Natural killer cell treated with Interleukin-12 subunit alpha and Interleukin-12 subunit beta and Interleukin-15 and Interleukin-18, amount 100 ng/mL, for 72 hours (primary cell): ENCODE measurements around the gene SIGLECL1. TPM values are rescaled to one million over a fixed set of nuclear protein-coding genes. Genes with fewer than 3 reads are reported as not detected.
A peak's percentile ranks its signal among the peaks of the same experiment; 100 is the strongest.

ENCODE experiments used
- ATAC-seq, 2 donors: fragments of 150-1000 bp; cut with Tn5 transposase in 1 of 2; sonication (Bioruptor Pico), chemical (Tn5 transposase) in 1 of 2; 2 replicates each; pipeline ENCODE4 v1.10.0; 2021
- DNase-seq: peaks from one replicate; pipeline ENCODE4 v3.0.0; 2022; ENCODE audit warnings: low spot score
- H3K27ac Mint-ChIP-seq, 2 donors: 1 replicate in 1 of 2; 2 replicates in 1 of 2; pipeline ENCODE4 v1.8.0; 2022; ENCODE audit warnings: mixed read lengths in 2 of 2, mild to moderate bottlenecking in 1 of 2, moderate library complexity in 1 of 2
- H3K27me3 Mint-ChIP-seq, 2 donors: 1 replicate in 1 of 2; 2 replicates in 1 of 2; pipeline ENCODE4 v1.8.0; 2022; ENCODE audit warnings: mixed read lengths in 2 of 2
- H3K36me3 Mint-ChIP-seq: one replicate; pipeline ENCODE4 v1.8.0; 2022; ENCODE audit warnings: mixed read lengths
- H3K4me1 Mint-ChIP-seq, 2 donors: 1 replicate in 1 of 2; 2 replicates in 1 of 2; pipeline ENCODE4 v1.8.0; 2022; ENCODE audit warnings: low read depth in 2 of 2, mixed read lengths in 2 of 2, mild to moderate bottlenecking in 1 of 2
- H3K4me3 Mint-ChIP-seq: one replicate; pipeline ENCODE4 v1.8.0; 2022; ENCODE audit warnings: mixed read lengths
- H3K9me3 Mint-ChIP-seq: 2 replicates; pipeline ENCODE4 v1.8.0; 2022; ENCODE audit warnings: mixed read lengths
- total RNA-seq, 2 donors: library from RNA; stranded (reverse); gene quantifications; one replicate each; pipeline ENCODE4 v1.2.3, GENCODE V29; 2022

Gene SIGLECL1
- total RNA-seq, 2 donors from 2014 or later: not detected

DNA sequence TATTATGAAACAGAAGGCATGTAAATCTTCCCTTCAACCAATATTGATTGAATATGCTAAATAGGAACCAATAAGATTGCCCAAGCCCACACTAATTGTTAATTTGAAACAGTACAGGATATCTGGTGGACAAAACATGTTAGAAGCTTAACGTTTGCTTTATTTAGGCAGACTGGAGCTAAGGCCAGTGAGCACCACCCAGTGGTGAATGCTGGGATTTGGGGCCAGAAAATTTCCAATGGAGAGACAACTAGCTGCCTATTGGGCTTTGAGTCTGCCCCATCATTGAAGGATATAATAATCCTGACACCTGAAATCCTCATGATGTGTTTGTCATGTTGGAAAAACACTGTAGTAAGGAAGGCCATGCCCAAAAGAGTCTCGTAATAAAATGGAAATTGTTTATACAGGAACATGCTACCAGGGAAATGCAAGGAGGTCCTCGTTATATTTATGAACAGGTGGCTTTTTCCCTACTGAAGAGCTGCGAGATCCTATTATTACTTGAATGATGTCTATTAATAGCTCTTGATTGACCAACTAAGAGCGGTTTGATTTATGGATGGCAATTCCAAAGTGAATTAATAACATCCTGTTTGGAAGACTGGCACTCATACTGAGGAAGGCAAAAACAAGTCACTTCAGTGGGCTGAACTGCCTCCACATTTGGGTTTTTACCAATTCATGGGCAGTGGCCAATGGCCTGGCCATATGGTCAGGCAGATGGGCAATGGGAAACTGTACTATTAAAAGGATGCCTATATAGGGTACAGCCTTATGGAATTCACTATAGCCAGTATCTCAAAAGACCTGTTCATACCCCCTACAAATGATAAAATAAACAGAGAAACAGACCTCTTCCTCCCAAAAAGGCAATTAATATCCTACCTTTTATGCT lies 8.7 kb downstream of the SIGLECL1 start:
- peak in 1 of 2 donors; percentile 55 for ATAC-seq
- H3K27me3 Mint-ChIP-seq: peaks cover 11 to 30% of the 10 kb centered on the region in 2 donors
- H3K4me1 Mint-ChIP-seq: peaks cover 9 to 14% of the 10 kb centered on the region in 2 donors
- H3K4me3 Mint-ChIP-seq: no peak overlapping the region
- no peak for DNase-seq
- no peaks in the 10 kb centered on the region for H3K36me3 Mint-ChIP-seq
- H3K27ac Mint-ChIP-seq: no peak overlapping the region
- H3K9me3 Mint-ChIP-seq: no peaks in the 10 kb centered on the region

DNA sequence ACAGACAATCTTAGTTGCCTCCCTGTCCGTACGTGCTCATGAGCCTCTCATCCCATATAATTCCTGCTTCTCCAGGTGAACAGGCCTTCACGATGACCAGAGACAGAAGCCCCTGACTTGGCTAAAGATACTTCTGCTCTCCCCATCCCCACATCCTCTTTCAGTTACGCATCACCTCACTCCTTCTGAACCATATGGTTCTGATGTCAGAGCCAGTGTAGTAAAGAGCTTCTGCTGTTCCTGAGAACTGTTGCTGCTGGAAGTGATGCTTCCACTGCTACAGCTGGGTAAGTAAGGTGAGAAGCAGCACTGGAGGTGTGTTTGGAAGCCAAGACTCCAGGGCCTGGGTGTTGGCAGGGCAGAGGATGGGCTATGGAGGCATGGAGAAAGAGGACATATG lies 12.9 kb downstream of the SIGLECL1 start:
- DNase-seq (no peak), ATAC-seq (no peak)
- no peak overlapping the region for H3K4me3 Mint-ChIP-seq
- H3K27me3 Mint-ChIP-seq: peaks cover 7 to 31% of the 10 kb centered on the region in 2 donors
- no peak overlapping the region for H3K27ac Mint-ChIP-seq
- peaks cover 0 to 8% of the 10 kb centered on the region in 2 donors for H3K4me1 Mint-ChIP-seq
- H3K9me3 Mint-ChIP-seq: no peaks in the 10 kb centered on the region
- no peaks in the 10 kb centered on the region for H3K36me3 Mint-ChIP-seq

DNA sequence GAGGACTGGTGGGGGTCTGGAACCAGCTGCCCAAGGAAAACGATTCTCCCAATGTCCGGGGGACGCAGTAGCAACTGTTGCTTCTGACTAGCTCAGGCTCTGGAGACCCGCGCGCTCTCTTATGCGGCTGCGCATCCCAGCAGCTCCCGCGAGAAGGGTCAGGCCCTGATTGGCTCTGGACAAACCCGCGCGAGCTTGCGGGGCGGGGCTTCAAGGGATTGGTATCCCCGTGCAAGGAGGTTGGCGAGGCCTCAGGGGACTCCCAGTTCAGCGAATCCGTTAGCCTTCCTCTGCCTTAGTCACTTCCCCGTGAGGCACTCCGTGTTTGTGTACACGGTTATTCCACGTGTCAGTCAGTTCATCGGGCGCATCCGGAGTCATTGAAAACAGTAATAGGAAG lies 20.2 kb downstream of the SIGLECL1 start:
- H3K36me3 Mint-ChIP-seq: no peaks in the 10 kb centered on the region
- DNase-seq: no peak
- no peak for ATAC-seq
- H3K27me3 Mint-ChIP-seq: peaks cover 4 to 7% of the 10 kb centered on the region in 2 donors
- H3K4me1 Mint-ChIP-seq: peaks cover 11 to 29% of the 10 kb centered on the region in 2 donors
- no peak overlapping the region for H3K27ac Mint-ChIP-seq
- no peaks in the 10 kb centered on the region for H3K9me3 Mint-ChIP-seq
- H3K4me3 Mint-ChIP-seq: no peak overlapping the region

DNA sequence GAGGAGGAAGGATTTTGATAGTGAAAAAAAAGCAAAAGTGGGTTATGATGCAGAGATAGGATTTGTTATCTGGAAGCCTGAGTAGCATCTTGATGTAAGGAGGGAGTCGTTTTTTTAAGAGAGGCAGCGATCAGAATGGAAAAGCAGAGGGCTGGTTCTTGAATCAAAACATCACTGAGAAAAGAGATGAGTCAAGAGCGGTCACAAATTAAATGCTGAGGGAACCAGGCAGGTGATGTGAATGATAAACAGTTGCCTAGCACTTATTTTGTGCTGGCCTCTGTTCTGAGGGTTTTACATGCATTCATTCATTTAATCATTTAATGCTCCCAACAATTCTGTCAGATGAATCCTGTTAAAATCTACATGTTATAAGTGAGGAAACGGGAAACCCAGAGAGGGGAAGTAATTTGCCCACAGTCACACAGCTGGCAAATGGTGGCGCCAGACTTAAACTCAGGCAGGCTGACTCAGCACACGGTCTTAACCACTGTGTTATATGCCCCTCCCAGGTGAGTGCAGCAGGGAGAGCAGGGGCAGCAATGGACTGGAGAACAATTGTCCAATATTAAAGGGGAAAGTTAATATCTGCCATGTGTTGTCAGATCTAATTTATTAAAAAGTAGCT lies 21.4 kb downstream of the SIGLECL1 start:
- peak overlapping the region; percentile 40 for H3K4me3 Mint-ChIP-seq
- peaks cover 11 to 25% of the 10 kb centered on the region in 2 donors for H3K4me1 Mint-ChIP-seq
- DNase-seq (no peak), ATAC-seq (peak; percentile 53 to 79)
- H3K9me3 Mint-ChIP-seq: no peaks in the 10 kb centered on the region
- H3K36me3 Mint-ChIP-seq: no peaks in the 10 kb centered on the region
- peaks cover 4 to 13% of the 10 kb centered on the region in 2 donors for H3K27me3 Mint-ChIP-seq
- H3K27ac Mint-ChIP-seq: peak overlapping the region in 1 of 2 donors; percentile 69

DNA sequence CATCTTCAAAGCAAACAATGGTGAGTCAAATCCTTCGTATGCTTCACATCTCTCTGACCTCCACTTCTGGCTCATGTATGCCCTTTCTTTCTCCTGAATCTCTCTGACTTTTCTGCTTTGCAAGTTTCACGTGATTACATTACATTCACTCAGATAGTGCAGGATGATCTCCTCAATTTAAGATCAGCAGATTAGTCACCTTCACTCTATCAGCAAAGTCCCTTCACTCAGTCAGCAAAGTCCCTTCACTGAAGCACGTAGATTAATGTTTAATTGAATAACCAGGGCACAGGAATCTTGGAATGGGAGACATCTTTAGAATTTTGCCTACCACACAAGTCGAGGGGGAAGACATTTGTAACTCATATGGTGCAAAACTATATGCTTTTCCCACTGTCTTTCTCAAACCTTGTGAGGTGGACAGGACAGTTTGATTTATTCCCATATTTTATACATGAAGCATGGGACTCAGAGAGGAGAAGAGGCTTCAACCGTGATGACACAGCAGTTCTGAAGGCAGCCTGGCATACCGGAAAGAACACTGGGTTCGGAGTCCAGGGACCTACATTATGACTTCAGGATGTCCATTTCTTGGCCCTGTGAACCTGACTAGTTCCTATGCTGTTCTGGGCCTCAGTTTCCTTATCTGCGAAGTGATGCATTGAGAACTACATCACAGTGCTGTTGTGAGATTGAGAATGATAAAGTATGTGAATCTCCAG lies 23.3 kb downstream of the SIGLECL1 start:
- no peak for ATAC-seq
- H3K4me3 Mint-ChIP-seq: peak overlapping the region; percentile 0

DNA sequence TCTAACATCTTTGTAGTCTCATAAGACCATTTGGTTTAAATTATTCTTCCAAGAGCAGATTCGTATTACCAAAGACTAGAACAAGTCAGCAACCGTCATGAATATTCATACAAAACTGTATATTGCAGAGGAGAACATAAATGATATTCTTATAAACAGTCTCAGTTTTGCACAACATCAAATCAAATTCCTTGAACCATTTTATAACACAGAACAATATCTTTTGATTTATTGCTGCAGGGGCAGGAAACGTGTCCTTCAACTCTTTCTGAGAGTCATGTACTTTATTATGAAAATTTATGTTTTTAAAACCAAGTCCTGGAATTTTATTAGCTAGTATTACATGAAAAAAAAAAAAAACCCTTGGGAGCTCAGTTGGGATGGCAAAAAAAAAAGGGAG lies 26.2 kb downstream of the SIGLECL1 start:
- Mint-ChIP-seq H3K4me3 (no peak overlapping the region), H3K4me1 (peaks cover 7 to 15% of the 10 kb centered on the region in 2 donors), H3K36me3 (no peaks in the 10 kb centered on the region), H3K27me3 (peaks cover 22 to 33% of the 10 kb centered on the region in 2 donors), H3K9me3 (no peaks in the 10 kb centered on the region), H3K27ac (no peak overlapping the region)
- no peak for ATAC-seq
- no peak for DNase-seq

More for the DNA sequence above, 23.3 kb downstream of the SIGLECL1 start:
- no peak for DNase-seq
- Mint-ChIP-seq H3K4me1 (peaks cover 11 to 25% of the 10 kb centered on the region in 2 donors), H3K27ac (no peak overlapping the region), H3K36me3 (no peaks in the 10 kb centered on the region), H3K27me3 (peaks cover 11 to 22% of the 10 kb centered on the region in 2 donors), H3K9me3 (no peaks in the 10 kb centered on the region)

DNA sequence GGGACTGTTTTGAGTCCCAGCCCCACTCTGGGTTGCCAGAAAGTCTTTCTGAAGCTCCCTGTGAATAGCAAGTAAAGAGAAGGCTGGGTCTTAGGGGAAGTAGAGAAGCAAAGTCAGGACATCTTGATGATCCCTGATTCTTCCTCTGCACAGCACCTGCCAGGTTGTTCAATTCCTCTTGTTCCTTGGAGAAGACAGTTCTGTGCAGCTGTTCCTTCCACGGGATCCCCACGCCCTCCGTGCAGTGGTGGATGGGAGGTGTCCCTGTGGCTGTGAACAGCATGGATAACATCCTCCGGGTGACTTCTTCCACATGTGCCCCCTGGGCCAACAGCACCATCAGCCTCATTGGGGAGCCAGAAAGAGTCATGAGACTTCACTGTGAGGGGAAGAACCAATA lies 31.5 kb downstream of the SIGLECL1 start:
- no peak overlapping the region for H3K27ac Mint-ChIP-seq
- H3K36me3 Mint-ChIP-seq: no peaks in the 10 kb centered on the region
- no peaks in the 10 kb centered on the region for H3K4me1 Mint-ChIP-seq
- H3K9me3 Mint-ChIP-seq: no peaks in the 10 kb centered on the region
- no peak overlapping the region for H3K4me3 Mint-ChIP-seq
- ATAC-seq (no peak), DNase-seq (no peak)
- peaks cover 27 to 34% of the 10 kb centered on the region in 2 donors for H3K27me3 Mint-ChIP-seq

DNA sequence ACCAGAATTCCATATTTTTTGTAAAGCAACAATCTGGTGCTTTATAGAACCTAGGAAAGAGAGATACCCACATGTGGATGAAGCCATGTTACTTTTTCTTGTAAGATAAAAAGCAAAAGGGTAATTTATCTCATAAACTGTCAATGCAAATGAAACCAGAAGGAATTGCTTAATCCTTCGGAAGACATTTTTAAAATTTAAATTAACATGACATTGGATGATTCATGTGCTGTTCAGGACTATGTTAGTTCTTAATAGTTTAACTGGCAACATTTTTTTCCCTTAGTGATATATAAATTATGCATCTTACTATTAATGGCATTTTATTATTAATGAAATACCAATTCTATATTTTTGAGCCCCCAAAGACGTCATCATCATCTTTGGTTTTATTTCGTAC lies 34.8 kb downstream of the SIGLECL1 start:
- DNase-seq (no peak), ATAC-seq (no peak)
- H3K4me3 Mint-ChIP-seq: no peak overlapping the region
- H3K4me1 Mint-ChIP-seq: no peaks in the 10 kb centered on the region
- peaks cover 15 to 17% of the 10 kb centered on the region in 2 donors for H3K27me3 Mint-ChIP-seq
- no peaks in the 10 kb centered on the region for H3K9me3 Mint-ChIP-seq
- no peak overlapping the region for H3K27ac Mint-ChIP-seq
- H3K36me3 Mint-ChIP-seq: no peaks in the 10 kb centered on the region

DNA sequence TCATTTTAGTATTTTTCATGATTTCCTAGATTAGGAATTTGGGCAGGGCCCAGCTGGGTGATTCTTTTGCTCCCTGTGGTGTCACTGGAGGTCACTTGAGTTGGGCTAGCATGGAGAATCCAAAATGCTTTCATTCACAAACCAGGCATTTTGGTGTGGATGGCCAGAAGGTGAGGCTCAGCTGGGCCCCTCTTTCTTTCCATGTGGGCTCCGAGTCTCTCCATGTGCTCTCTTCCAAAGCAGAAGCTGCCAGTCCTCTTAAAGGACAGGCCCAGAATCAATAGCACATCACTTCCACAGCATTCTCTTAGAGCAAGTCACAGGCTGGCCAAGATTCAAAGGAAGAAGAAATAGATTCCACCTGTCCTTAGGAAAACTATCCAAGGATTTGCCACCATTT lies 38.8 kb downstream of the SIGLECL1 start:
- Mint-ChIP-seq H3K27me3 (peaks cover 5 to 18% of the 10 kb centered on the region in 2 donors), H3K27ac (no peak overlapping the region), H3K4me1 (peaks cover 3 to 4% of the 10 kb centered on the region in 2 donors), H3K4me3 (no peak overlapping the region), H3K36me3 (no peaks in the 10 kb centered on the region), H3K9me3 (no peaks in the 10 kb centered on the region)
- ATAC-seq (no peak), DNase-seq (no peak)

DNA sequence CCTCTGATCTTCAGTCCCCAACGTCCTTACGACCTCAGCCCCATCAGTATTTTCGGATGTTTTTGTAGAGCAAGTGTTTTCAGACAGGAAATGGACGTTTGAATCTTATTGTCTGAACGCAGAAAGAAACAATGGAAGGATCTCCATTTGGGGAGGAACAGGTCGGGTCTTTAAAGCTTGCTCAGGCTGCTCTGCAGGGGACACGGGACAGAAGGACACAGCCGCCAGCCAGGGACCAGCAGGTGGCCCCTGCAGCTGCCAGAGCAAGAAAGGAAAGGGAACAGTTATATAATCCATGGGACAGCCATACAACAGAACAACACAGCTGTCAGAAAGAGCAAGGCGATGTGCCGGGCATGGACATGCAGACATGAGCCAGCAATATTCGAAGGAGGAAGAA lies 42.1 kb downstream of the SIGLECL1 start:
- no peak for ATAC-seq

DNA sequence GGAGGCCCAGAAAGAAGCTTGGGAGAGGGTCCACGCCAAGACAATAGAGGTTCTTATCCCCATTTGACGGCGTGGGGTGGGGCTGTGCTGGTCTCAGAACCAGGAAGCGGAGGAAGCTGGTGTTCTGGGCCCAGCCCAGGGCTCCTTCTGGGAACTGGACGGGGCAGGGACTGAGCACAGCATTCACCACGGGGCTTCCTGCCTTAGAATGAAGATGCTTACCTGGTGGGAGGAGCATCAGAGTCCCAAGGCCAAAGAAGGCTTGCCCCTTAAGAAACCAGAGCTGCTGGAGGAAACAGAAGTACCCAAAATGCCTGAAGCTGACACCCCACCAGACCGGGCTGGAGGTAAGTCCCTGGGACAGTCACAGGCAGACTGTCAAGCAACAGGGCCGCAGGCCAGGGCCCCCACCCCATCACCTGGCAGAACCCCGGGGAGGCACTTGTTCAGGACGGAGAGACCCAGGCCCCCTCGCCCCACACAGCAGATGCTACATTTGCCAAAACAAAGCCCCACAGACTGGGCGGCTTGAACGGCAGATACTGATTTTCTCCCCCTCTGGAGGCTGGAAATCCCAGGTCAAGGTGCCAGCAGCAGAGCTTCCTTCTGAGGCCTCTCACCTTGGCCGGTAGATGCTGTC lies 42.8 kb downstream of the SIGLECL1 start:
- Mint-ChIP-seq H3K27ac (no peak overlapping the region), H3K9me3 (no peaks in the 10 kb centered on the region), H3K27me3 (peaks cover 5 to 9% of the 10 kb centered on the region in 2 donors), H3K4me1 (peaks cover 3 to 4% of the 10 kb centered on the region in 2 donors), H3K36me3 (no peaks in the 10 kb centered on the region), H3K4me3 (no peak overlapping the region)
- ATAC-seq (no peak), DNase-seq (no peak)

More for the DNA sequence above, 42.1 kb downstream of the SIGLECL1 start:
- no peaks in the 10 kb centered on the region for H3K9me3 Mint-ChIP-seq
- H3K27ac Mint-ChIP-seq: no peak overlapping the region
- H3K27me3 Mint-ChIP-seq: peaks cover 5 to 9% of the 10 kb centered on the region in 2 donors
- no peak for DNase-seq
- no peaks in the 10 kb centered on the region for H3K36me3 Mint-ChIP-seq
- peaks cover 3 to 4% of the 10 kb centered on the region in 2 donors for H3K4me1 Mint-ChIP-seq
- no peak overlapping the region for H3K4me3 Mint-ChIP-seq

DNA sequence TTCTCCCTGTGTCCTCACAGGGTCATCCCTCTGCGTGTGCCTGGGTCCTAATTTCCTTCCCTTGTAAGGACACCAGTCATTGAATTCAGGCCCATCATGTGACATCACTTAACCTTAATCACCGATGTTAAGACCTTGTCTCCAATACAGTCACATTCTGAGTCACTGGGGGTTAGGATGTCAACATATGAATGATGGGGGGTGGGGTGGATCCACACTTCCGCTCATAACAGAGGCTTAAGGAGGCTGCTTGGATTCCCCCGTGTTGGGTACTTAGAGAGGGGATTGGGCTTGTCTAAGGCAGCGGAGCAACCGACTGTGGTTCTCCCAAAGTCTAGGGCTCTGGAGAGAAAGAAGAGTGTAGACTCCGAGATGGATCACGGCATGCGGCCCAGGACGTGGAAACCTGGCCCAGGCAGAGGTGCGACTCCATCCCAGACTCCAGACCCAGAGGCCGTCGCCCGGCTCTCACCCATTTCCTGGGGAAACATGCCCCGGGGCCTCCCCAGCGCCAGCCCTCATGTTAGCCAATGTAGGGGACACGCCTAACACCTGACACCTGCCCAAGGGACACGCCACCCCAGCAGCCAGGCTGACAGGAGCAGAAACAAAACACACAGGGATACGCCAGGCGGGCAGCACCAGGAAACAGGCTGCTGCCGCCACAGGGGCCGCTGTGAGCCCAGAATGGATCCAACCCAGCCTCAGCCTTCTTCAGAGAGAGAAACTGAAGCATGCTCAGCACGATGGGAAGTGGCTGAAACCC lies 43.5 kb downstream of the SIGLECL1 start:
- H3K4me3 Mint-ChIP-seq: no peak overlapping the region

DNA sequence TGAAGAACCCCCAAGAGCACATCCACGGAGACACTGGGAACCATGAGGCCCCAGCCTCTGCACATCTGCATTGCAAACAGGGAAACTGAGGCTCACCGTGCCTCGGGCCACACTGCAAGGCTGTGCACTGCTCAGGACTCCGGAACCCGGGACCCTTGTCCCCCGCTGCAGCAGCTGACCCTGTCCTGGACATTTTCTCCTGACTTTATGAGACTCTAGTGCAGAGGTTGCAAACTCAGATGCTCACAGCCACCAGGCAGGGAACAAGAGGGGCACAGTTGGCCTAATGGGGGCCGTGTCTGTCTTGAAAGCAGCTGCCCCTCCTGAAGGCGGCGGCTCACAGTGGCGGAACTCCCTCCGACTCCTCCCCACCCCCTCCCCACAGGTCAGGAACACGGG lies 44.1 kb downstream of the SIGLECL1 start:
- Mint-ChIP-seq H3K9me3 (no peaks in the 10 kb centered on the region), H3K4me3 (no peak overlapping the region), H3K27ac (no peak overlapping the region)

More for the DNA sequence above, 43.5 kb downstream of the SIGLECL1 start:
- no peaks in the 10 kb centered on the region for H3K9me3 Mint-ChIP-seq
- peaks cover 5 to 9% of the 10 kb centered on the region in 2 donors for H3K27me3 Mint-ChIP-seq
- H3K27ac Mint-ChIP-seq: no peak overlapping the region
- H3K4me1 Mint-ChIP-seq: peaks cover 3 to 4% of the 10 kb centered on the region in 2 donors
- DNase-seq (no peak), ATAC-seq (peak; percentile 33 to 38)
- H3K36me3 Mint-ChIP-seq: no peaks in the 10 kb centered on the region

More for the DNA sequence above, 44.1 kb downstream of the SIGLECL1 start:
- H3K4me1 Mint-ChIP-seq: peaks cover 3 to 4% of the 10 kb centered on the region in 2 donors
- H3K27me3 Mint-ChIP-seq: peaks cover 5 to 9% of the 10 kb centered on the region in 2 donors
- H3K36me3 Mint-ChIP-seq: no peaks in the 10 kb centered on the region
- ATAC-seq (no peak), DNase-seq (no peak)
